DOHH2 (cell line): Measurements from ENCODE around the gene STXBP5L.

ENCODE experiments used
- H3F3A ChIP-seq: fragments of 200-600 bp; sonication (generic), shearing (Covaris generic); 2 replicates; pipeline ENCODE4 v1.6.0; 2016; ENCODE audit warnings: antibody characterized with exemption, mild to moderate bottlenecking; ENCODE audit not compliant: control insufficient read depth, insufficient read depth
- H3K27ac ChIP-seq: fragments of 200-600 bp; sonication (generic); 2 replicates; pipeline ENCODE4 v1.5.1; 2014; ENCODE audit warnings: low read depth, mild to moderate bottlenecking, low read length, moderate library complexity
- H3K27me3 ChIP-seq: fragments of 200-600 bp; sonication (generic); 2 replicates; pipeline ENCODE4 v1.6.1; 2014; ENCODE audit warnings: mild to moderate bottlenecking, low read length, mixed read lengths; ENCODE audit not compliant: control insufficient read depth
- H3K36me3 ChIP-seq: fragments of 200-600 bp; sonication (generic); 2 replicates; pipeline ENCODE4 v1.6.1; 2014; ENCODE audit warnings: mild to moderate bottlenecking, low read length, moderate library complexity, mixed read lengths; ENCODE audit not compliant: control insufficient read depth
- H3K4me1 ChIP-seq: fragments of 200-600 bp; sonication (generic); 2 replicates; pipeline ENCODE4 v1.6.1; 2014; ENCODE audit warnings: mild to moderate bottlenecking, low read length, mixed read lengths; ENCODE audit not compliant: control insufficient read depth
- H3K4me2 ChIP-seq: fragments of 200-600 bp; sonication (generic); 2 replicates; pipeline ENCODE4 v1.6.0; 2014; ENCODE audit warnings: mild to moderate bottlenecking, low read length, moderate library complexity
- H3K4me3 ChIP-seq: fragments of 200-600 bp; sonication (generic); 2 replicates; pipeline ENCODE4 v1.5.1; 2014; ENCODE audit warnings: mild to moderate bottlenecking, low read length, mixed read lengths
- H3K79me2 ChIP-seq: fragments of 200-600 bp; sonication (generic); 2 replicates; pipeline ENCODE4 v1.6.1; 2014; ENCODE audit warnings: mild to moderate bottlenecking, low read length, mixed read lengths; ENCODE audit not compliant: control insufficient read depth
- H3K9me2 ChIP-seq: fragments of 200-600 bp; sonication (generic); replicated peaks from 2 replicates; pipeline ENCODE4 v1.6.1; 2014; ENCODE audit warnings: mild to moderate bottlenecking, low read length, mixed read lengths; ENCODE audit not compliant: control insufficient read depth
- H3K9me3 ChIP-seq: fragments of 200-600 bp; sonication (generic); 2 replicates; pipeline ENCODE4 v1.6.1; 2014; ENCODE audit warnings: antibody characterized with exemption, low read length, mixed read lengths; ENCODE audit not compliant: control insufficient read depth, insufficient read depth
- H4K20me1 ChIP-seq: fragments of 200-600 bp; sonication (generic); 2 replicates; pipeline ENCODE4 v1.6.0; 2014; ENCODE audit warnings: low read depth, mild to moderate bottlenecking, antibody characterized with exemption, low read length, moderate library complexity; ENCODE audit not compliant: control insufficient read depth, insufficient read depth
- EZH2phosphoT487 ChIP-seq: fragments of 200-600 bp; sonication (generic); IDR thresholded peaks from 2 replicates; pipeline ENCODE4 v1.6.1; 2017; ENCODE audit warnings: borderline replicate concordance, mild to moderate bottlenecking, antibody characterized with exemption, low read length, moderate library complexity, mixed read lengths
- TF ChIP-seq, protein P1 (sequence below): fragments of 200-600 bp; sonication (generic); IDR thresholded peaks from one replicate; pipeline ENCODE4 v1.5.1; 2014; ENCODE audit warnings: antibody characterized with exemption, mild to moderate bottlenecking, low read depth, low read length; ENCODE audit not compliant: poor library complexity, severe bottlenecking

The STXBP5L gene

DNA sequence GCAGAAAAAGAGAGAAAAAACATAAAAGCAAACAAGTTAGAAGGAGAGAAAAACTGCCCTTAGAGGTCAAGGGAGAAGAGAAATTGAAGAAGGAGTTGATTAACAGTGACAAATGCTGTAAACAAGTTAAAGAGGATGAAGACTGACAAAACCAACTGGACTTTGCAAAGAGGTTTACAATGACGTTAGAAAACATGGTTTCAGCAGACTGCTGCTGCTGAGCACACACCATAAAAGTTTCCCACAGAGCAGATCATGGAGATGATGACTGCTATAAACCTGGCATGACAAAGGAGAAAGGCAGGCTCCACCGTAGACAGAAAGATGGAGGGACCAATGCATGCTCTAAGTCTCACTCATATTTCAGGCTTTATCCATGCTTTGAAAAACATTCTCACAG, 559.1 kb downstream of the STXBP5L start:
- no peaks in the 10 kb centered on the region for H3F3A ChIP-seq
- peaks cover 2% of the 10 kb centered on the region; the same call in 1 of the 2 replicates for H3K79me2 ChIP-seq
- H3K4me1 ChIP-seq: no peaks in the 10 kb centered on the region
- H3K4me2 ChIP-seq: no peak overlapping the region
- H4K20me1 ChIP-seq: no peaks in the 10 kb centered on the region
- peaks cover 82% of the 10 kb centered on the region for H3K36me3 ChIP-seq
- H3K27ac ChIP-seq: no peak overlapping the region
- no peaks in the 10 kb centered on the region for H3K27me3 ChIP-seq
- no peaks in the 10 kb centered on the region for H3K9me2 ChIP-seq
- H3K4me3 ChIP-seq: no peak overlapping the region
- TF ChIP-seq EZH2phosphoT487: no peak
- no peaks in the 10 kb centered on the region for H3K9me3 ChIP-seq

DNA sequence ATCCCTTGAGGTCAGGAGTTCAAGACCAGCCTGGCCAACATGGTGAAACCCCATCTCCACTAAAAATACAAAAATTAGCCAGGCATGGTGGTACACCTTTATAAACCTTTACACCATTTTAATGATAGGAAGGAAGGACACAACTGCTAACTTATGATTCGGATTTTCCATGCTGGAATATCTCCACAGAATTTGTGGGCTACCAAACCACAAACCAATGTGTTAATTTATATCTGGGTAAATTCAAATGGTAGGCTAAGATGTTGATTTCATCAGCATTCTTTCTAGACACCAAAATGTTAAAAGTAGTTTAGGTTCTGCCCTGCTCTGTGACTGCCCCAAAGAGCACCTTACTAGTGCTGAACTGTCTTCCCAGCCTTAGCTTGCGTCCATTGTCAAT, 565.0 kb downstream of the STXBP5L start:
- H3K27ac ChIP-seq: no peak overlapping the region
- H4K20me1 ChIP-seq: no peaks in the 10 kb centered on the region
- H3K36me3 ChIP-seq: peaks cover 85% of the 10 kb centered on the region
- no peak overlapping the region for H3K4me2 ChIP-seq
- no peaks in the 10 kb centered on the region for H3K9me3 ChIP-seq
- H3K9me2 ChIP-seq: no peaks in the 10 kb centered on the region
- H3K79me2 ChIP-seq: no peaks in the 10 kb centered on the region
- no peaks in the 10 kb centered on the region for H3K4me1 ChIP-seq
- TF ChIP-seq, protein P1, sequence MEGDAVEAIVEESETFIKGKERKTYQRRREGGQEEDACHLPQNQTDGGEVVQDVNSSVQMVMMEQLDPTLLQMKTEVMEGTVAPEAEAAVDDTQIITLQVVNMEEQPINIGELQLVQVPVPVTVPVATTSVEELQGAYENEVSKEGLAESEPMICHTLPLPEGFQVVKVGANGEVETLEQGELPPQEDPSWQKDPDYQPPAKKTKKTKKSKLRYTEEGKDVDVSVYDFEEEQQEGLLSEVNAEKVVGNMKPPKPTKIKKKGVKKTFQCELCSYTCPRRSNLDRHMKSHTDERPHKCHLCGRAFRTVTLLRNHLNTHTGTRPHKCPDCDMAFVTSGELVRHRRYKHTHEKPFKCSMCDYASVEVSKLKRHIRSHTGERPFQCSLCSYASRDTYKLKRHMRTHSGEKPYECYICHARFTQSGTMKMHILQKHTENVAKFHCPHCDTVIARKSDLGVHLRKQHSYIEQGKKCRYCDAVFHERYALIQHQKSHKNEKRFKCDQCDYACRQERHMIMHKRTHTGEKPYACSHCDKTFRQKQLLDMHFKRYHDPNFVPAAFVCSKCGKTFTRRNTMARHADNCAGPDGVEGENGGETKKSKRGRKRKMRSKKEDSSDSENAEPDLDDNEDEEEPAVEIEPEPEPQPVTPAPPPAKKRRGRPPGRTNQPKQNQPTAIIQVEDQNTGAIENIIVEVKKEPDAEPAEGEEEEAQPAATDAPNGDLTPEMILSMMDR: no peak
- no peak for TF ChIP-seq EZH2phosphoT487
- H3K27me3 ChIP-seq: no peaks in the 10 kb centered on the region
- no peak overlapping the region for H3K4me3 ChIP-seq
- no peaks in the 10 kb centered on the region for H3F3A ChIP-seq
